Neural progenitor cell (in vitro differentiated cells): Measurements from ENCODE around the gene AQP3. TPM values are rescaled to one million over a fixed set of nuclear protein-coding genes. Genes with fewer than 3 reads are reported as not detected.

Experiments
- microRNA-seq: library from miRNA; unstranded; fragments of <30 nt; microRNA quantifications from one replicate; pipeline ENCODE4, GENCODE V29; 2016
- small RNA-seq: library from RNA; depleted of rRNA; stranded (forward); fragments of <200 nt; gene quantifications from one replicate; pipeline ENCODE3, GENCODE V24; 2015
- total RNA-seq: library from RNA; depleted of rRNA; stranded (reverse); fragments of >200 nt; gene quantifications from 2 replicates; pipeline ENCODE4 v1.2.3, GENCODE V29; 2015; ENCODE audit warnings: low replicate concordance

Gene AQP3
- total RNA-seq, 1 donor from 2014 or later = 0.45 TPM

Small RNAs within 50 kb of the gene (microRNA-seq; reads per million reads assigned to microRNA genes)
- gene MIR6851 = not detected

Small RNAs within 50 kb of the gene (small RNA-seq; reads per million reads assigned to genes)
- gene AL356218.2 (not detected), gene MIR6851 (not detected)

Other genes starting within 250 kb of the AQP3 start
- not detected in 2 replicates for gene SPINK4, start 207.4 kb downstream of the AQP3 start, total RNA-seq
- gene BAG1, start 182.9 kb downstream of the AQP3 start, total RNA-seq = 44.3 and 49.2 TPM in 2 replicates
- gene CHMP5, start 182.5 kb downstream of the AQP3 start, total RNA-seq = 74.9 and 135 TPM in 2 replicates
- gene NFX1, start 157.1 kb downstream of the AQP3 start, total RNA-seq = 13.0 and 14.6 TPM in 2 replicates
- 0.25 TPM in 1 of 2 replicates, not detected in the other for gene AQP7, start 45.0 kb downstream of the AQP3 start, total RNA-seq
- 9.2 and 16.9 TPM in 2 replicates for gene NOL6, start 26.3 kb upstream of the AQP3 start, total RNA-seq
- gene ANKRD18B, start 76.7 kb upstream of the AQP3 start, total RNA-seq = 10.3 and 14.7 TPM in 2 replicates